Activated CD4-positive, alpha-beta T cell treated with anti-CD3 and anti-CD28 coated beads, Interleukin-2, amount 50 U/mL, for 4 hours (primary cell): ENCODE results near the gene ENTPD2.
A peak's percentile ranks its signal among the peaks of the same experiment; 100 is the strongest.

Experiments
- DNase-seq, 2 experiments: peaks; one replicate each; pipeline ENCODE4 v3.0.0-alpha.2; 2020

Gene ENTPD2

DNA sequence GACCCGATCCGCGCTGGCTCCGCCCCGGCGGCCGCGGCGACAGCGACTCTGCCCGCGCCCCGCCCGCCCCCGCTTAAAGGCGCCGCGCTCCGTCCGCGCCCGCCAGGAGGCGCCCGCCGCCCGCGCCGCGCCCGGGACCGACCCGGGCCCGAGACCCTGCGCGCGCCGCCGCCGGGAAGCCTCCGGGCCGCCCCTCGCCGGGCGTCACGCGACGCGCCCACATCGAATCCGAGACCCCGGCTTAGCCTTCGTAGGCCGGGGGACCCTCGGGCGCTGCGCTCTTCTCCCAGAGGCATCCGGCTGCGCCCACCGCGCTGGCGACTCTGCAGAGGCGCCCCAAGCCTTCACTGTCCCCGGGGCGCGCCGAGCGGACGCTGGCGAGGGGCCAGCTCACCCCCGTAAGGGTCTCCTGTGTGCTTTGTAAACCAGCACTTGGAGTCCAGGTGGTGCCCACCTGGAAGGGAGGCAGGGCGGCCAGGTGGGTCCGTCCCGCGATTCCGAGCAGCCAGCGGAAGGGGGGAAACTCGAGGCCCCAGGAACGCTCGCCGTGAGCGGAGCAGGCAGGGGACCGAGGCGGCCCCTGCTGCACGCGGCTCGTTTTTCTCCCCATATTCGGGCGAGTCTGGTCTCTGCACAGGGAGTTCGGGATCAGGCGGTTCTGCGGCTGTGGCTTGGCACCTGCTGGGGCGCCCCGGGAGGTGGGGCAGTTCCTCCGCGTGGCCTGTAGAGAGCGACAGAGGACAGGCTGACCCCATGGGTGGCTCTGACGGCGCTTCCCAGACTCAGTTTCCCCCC, 25.4 kb downstream of the ENTPD2 start:
- DNase-seq, result peak; percentile 52

- DNase-seq, result no peak
Observed at GRCh38 chr9:137027369-137028262, 26.2 kb downstream of the ENTPD2 start, which contains the start of gene ABCA2. Gene ABCA2 (minus strand): TSS chr9:137028237. CDS start chr9:137028140, 97 bp downstream.

- no peak for DNase-seq
Observed at GRCh38 chr9:137026828-137027227, 27.0 kb downstream of the ENTPD2 start.

GRCh38 chr9:137026384-137026783, 27.5 kb downstream of the ENTPD2 start:
- DNase-seq, result no peak

DNA sequence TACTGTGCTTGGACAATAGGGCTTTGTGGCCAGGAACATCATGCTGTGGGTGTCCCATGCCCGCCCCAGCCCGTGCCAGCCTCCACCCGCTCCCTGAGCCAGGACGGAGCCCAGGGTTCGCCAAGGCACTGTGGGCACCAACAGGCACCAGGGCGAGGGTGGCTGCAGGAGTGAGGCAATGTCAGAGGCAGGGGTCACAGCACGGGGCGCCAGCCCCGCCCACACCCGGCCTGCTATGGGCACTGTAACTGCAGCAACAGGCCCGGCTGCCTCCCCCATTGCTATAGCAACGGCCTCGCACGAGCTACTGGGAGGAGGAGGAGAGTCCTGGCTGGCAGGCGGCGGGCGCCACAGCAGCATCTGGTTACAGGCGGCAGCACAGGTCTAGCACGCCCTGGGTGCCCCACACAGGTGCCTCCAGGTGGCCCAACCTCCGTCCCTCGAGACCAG, 28.3 kb downstream of the ENTPD2 start:
- DNase-seq, result no peak

- DNase-seq, result no peak
Observed at GRCh38 chr9:137023583-137023991, 30.3 kb downstream of the ENTPD2 start.

- DNase-seq, result no peak
Observed at GRCh38 chr9:137023157-137023556, 30.7 kb downstream of the ENTPD2 start.

- no peak for DNase-seq
Observed at GRCh38 chr9:137022662-137023008, 31.2 kb downstream of the ENTPD2 start.

DNA sequence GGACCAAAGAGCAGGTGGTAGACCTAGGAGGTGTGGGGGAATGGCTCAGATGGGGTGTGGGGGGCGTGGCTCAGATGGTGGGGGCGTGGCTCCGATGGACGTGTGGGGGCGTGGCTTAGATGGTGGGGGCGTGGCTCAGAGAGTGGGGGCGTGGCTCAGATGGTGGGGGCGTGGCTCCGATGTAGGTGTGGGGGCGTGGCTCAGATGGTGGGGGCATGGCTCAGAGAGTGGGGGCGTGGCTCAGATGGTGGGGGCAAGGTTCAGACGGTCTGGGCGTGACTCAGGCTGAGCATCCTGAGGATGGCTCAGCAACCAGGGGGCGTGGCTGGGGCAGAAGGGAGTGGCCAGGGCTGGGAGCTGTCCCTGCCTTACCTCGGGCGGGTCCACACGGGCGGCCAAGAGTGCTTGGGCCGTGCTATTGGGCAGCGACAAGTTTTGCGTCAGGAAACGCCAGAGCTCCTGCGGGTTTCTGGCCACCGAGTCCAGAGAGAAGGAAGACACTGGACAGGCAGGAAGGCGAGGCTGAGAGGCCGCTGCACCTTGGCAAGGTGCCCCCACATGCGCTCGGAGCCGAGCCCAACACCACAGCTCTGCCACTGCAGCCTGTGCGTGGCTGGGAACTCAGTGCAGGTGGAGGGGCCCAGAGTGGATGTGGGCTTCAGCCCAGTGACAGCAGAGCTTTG, 31.7 kb downstream of the ENTPD2 start:
- DNase-seq, result peak; percentile 64 to 71

DNA sequence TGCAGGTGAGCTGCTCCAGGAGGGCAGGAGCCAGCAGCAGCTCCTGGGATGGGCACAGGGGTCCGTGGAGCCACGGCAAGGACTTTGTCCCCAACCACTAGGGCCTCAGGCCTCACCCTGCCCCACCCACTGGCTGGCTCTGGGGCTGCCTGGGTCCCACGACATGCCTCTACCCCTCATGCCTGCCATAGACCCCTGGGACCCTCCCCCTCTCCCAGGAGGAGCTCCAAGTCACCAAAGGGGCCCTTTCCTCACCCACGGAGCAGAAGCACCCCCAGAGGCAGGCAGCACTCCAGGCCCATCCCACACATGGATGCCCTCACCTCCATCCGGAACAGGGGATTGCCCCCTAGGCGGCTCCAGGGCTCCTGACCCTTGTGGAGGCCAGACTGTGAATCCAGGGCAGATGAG, 32.3 kb downstream of the ENTPD2 start:
- no peak for DNase-seq

DNA sequence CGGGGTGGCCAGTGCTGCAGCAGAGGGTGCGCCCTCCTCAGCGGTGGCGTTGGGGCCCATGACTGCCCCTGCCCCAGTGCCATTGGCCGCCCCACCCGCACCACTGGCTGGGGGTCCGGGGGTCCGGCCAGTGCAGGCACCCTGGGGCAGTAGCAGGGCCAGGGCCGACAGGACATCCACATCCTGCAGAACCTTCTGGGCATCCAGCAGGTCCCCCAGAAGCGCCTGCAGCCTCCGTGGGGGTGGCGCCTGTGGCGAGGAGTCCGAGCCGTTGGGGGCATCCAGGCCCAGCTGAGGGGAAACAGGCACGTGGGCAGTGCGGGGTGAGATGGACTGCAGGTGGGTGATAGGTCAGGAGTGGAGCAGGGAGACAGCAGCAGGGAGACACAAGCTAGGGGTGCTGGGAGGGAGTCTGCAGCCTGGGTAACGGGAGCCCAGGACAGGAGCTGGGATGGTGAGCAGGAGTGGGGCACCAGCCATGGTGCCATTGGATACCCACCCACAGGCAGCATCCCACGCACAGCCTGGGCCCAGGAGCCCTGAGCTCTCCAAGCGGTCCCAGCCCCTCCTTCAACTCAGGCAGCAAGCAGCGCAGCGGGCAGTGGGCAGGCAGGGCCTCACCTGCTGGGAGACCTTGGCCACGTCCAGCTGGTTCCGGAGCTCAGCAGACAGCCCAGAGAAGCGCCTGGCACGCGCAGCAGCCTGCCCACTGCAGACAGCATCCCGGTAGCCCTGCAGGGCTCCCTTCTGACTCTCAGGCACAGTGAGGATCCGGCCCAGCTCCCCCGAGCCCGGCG, 32.9 kb downstream of the ENTPD2 start:
- DNase-seq, result no peak

DNA sequence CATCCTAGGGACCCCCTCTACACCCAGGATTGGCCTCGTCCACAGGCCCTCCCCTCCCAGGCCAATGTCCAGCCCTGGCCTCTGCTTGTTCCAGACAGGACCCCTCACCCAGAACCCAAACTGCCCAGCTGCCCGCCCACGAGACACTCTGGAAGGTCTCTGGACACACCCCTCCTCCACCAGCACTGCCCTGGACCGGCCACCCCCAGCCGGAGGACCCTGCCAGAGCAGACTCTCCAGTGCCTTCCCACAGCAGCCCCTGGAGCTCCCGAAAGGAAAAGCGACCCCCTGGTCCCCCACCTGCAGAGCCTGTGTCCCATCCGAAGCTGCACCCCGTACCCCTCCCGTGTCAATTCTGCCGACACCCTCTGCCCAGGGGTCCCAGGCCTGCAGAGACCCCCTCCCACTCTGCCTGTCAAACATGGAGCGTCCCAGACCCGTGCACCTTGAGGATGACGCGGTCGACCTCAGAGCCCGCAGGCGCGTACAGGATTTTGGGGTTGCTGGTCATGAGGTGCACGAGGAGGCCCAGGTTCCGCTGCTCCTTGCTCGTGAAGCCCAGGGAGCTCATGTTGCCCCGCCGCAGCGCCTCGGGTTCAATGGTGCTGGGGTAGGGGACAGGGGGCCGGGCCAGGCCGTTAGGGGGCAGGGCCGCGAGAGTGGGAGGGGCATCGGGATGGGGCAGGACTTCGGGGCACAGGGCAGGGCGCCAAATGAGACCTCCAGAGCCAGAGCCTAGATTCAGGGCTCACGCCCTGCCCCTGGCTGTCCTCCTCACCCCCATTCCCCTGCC, 33.8 kb downstream of the ENTPD2 start:
- no peak for DNase-seq

DNA sequence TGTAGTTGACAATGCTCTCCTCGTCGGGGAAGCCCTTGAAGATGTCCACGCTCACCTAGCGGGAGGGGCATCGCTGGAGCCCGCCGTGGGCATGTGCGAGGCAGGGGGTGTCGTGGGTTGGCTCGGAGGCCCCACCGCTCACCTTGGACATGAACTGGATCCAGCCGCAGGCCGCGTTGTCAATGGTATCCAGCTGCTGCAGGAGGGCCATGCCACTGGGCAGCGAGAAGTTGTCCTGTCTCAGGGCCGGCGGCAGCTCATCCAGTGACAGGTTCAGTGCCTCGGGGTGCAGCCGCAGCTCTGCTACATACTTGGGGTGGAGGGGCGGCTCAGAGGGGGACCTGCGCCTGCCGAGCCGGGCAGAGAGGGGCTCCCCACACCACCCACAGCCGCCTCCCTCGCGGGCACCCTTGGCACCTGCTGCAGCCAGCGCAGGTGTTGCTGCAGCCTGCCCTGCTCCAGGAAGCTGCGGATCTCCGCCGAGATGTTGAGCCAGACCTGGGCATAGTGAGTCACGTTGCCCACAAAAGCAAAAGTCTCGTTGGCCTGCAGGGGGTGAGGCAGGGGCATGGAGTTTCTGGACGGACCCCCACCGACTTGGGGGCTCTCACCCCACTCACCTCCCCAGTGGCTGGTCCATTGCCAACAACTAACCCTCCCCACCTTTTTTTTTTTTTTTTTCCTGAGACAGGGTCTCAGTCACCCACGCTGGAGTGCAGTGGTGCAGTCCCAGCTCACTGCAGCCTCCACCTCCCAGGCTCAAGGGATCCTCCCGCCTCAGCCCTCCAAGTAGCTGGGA, 34.9 kb downstream of the ENTPD2 start:
- no peak for DNase-seq

GRCh38 chr9:137017791-137018497, 35.9 kb downstream of the ENTPD2 start:
- no peak for DNase-seq

DNA sequence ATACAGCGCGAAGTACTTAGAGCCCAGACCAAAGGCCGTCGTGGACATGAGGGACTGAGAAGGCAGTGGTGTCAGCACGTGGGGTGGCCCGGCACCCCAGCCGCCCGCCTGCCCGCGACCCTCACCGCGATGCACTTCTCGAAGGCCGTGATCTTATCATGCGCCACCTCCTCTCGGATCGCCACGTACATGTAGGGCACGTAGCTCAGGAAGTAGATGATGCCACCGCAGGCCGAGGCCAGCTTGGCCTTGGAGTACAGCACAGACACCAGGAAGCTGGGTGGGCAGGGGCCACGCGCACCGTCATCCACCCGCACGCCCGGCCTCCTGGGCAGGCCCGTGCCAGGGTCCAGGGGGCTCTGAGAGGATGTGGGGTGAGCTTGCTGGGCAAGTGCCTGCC, 36.8 kb downstream of the ENTPD2 start:
- no peak for DNase-seq

DNA sequence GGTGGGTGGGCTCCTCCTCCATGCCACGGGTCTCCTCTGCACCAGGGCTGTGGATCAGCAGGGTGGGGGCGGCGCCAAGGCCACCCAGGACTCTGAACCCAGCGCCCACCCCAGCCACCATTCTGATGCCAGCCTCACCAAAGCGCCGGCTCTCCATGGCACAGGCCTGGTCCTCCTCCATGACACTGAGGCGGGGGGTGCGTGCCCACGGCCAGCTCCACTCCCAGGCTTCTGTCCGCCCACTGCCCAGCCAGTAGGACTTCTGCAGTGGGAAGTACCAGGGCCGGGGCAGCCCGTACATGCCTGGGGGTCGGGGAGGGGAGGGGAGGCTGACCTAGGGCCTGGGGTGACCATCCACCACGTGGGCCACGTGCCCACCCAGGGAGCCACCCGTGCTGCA, 37.4 kb downstream of the ENTPD2 start:
- DNase-seq, result no peak

DNA sequence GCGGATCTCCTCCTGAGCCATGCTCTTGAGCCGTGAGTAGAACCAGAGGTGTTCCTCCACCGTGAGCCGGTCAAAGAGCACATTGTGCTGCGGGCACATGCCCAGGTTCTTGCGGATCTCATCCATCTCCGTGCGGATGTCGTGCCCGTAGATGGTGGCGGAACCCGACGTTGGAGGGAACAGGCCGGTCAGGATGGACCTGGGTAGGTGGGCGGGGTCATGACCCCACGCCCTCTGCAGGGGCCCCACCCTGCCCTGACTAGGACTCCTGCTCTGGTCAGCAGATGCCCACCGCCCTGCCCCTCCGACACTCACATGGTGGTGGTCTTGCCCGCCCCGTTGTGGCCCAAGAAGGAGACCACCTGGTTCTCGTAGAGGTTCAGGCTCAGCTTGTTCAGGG, 37.9 kb downstream of the ENTPD2 start:
- no peak for DNase-seq

DNA sequence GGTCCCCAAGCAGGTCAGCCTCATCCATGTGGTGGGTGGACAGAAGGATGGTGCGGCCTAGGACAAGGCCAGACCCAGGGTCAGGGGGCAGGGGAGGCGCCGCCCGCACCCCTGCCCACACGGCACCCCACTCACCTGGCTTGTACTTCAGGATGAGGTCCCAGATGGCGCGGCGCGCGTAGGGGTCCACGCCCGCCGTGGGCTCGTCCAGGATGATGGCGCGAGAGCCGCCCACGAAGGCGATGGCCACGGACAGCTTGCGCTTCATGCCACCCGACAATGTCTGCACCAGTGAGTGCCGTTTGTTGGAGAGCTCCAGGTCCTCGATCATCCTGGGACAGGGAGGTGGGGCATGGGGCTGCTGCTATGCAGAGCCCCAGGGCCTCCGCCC, 38.3 kb downstream of the ENTPD2 start:
- DNase-seq, result no peak

GRCh38 chr9:137014776-137015539, 38.9 kb downstream of the ENTPD2 start:
- DNase-seq, result no peak
